GM21528 (cell line): Measurements from ENCODE around the gene CNGB1.
"Not testable (repeated sequence)": the region's sequence is repeated elsewhere in the genome, so short reads cannot be mapped to it uniquely, and the experiment has no call there.

Experiments used
- ATAC-seq: cut with Tn5 transposase; IDR thresholded peaks from one replicate; pipeline ENCODE4 v1.9.1; 2021; ENCODE audit warnings: mild to moderate bottlenecking, moderate library complexity; ENCODE audit not compliant: unreplicated experiment, low FRiP score

The CNGB1 gene

GRCh38 chr16:57871456-57871855, 99.5 kb downstream of the CNGB1 start:
- ATAC-seq: no peak

GRCh38 chr16:57870753-57871454, 100.0 kb downstream of the CNGB1 start:
- ATAC-seq: no peak

GRCh38 chr16:57868913-57869520, 101.9 kb downstream of the CNGB1 start:
- ATAC-seq: no peak

- no peak for ATAC-seq
Measured at GRCh38 chr16:57867000-57867561, 103.8 kb downstream of the CNGB1 start.

- no peak for ATAC-seq
Measured at GRCh38 chr16:57866529-57866918, 104.4 kb downstream of the CNGB1 start.

DNA sequence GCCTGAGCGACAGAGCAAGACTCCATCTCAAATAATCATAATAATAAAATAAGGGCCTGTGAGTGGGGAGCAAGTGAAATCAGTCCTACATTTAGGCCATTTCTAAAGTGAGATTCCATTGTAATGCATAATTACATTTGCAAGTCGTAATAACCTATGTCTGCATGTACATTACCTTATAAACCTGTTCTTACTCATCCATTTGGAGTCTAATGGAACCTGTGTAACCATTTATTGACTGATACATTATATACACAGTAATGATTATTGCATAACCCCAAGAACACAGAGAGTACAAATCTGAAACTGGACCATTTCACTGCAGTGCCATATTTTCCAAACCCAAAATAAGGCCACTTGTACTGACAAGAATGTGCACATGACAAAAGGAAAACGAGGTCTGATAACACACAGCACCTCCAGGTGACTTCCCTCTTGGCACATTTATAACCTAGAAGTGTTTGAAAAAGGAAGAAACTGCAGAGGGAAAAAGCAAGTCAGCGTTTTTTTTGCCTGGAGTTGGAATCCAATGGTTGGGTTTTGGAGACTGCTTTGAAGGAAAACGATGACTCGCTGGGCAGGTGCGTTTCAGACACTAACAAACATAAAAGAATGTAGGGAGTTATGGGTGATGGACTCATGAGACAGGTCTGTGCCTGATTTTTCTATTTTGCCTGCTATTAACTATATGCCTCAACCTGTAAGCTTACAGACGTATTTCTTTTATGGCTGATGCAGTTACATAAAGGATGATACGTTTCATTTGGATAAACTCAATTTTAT, 105.0 kb downstream of the CNGB1 start:
- no peak for ATAC-seq

GRCh38 chr16:57863434-57864160, 107.3 kb downstream of the CNGB1 start:
- no peak for ATAC-seq

DNA sequence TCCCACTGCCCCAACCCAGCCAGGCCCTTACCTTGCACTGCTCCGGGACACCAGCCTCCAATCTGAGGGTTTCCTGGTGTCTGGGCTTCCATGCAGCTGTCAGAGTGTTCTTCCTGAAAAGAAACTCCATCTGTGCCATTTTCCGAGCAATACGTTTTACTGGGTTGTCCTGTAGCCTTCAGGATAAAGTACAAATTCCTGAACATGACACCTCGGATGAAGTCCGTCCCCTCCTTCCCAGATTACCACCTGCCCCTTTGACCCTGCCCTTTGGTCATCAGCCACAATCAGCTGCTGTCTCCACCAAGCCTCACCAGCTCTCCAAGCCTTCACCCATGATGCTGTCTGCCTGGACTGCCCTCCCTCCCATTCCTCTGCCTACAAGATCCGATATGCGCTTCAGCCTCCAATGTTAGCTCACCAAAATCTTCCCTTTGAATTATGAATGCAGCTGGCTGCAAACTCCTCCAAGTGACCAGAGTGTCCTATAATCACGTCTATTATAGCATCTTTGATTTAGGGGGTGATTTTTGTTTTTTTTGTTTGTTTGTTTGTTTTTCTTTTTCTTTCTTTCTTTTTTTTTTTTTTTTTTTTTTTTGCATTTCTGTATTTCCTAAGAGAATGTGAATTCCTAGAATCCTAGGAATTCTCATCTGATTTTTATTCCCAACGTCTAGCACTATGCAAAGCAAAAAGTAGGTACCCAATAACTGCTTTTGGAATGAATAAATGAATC, 108.1 kb downstream of the CNGB1 start:
- no peak for ATAC-seq

- ATAC-seq: no peak
Measured at GRCh38 chr16:57859331-57859730, 111.6 kb downstream of the CNGB1 start.

GRCh38 chr16:57858635-57859034, 112.3 kb downstream of the CNGB1 start:
- no peak for ATAC-seq

DNA sequence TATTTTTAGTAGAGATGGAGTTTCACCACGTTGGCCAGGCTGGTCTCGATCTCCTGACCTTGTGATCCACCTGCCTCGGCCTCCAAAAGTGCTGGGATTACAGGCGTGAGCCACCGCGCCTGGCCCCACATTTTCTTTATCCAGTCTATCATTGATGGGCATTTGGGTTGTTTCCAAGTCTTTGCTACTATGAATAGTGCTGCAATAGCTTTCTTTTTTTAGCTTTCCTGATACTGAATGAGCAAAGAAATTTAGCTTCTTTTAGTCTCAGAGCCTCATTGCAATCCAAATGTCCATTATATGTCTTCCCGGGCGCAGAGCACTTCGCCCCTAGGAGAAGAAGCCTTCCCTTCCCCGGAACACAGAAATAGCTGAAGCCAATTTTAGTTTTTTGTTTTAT, 112.9 kb downstream of the CNGB1 start:
- ATAC-seq: not testable (repeated sequence)

DNA sequence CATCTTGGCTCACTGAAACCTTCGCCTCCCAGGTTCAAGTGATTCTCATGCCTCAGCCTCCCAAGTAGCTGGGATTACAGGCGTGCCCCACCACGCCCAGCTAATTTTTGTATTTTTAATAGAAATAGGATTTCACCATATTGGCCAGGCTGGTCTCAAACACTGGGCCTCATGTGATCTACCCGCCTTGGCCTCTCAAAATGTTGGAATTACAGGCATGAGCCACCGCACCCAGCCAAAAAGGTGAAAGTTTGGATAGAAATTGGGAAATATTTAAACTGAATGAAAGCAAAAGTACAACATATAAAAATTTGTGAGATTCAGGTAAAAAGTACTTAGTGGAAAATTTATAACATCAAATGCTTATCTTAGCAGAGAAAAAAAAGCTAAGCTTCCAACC, 115.7 kb downstream of the CNGB1 start:
- ATAC-seq: no peak

- ATAC-seq: no peak
Measured at GRCh38 chr16:57852189-57852588, 118.7 kb downstream of the CNGB1 start.

DNA sequence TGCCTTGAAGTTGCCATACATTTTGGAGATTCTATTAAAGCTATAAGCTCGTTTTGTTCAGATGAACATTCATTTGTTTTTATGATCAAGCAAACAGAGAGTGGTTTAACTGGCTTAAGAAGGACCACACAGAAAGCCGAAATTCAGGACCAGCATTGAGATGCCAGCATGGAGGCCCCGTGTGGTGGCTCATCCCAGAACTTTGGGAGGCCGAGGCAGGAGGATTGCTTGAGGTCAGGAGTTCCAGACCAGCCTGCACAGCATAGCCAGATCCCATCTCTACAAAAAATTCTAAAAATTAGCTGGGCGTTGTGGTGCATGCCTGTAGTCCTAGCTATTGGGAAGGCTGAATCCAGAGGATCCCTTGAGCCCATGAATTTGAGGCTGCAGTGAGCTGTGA, 122.7 kb downstream of the CNGB1 start:
- no peak for ATAC-seq

- ATAC-seq: not testable (repeated sequence)
Measured at GRCh38 chr16:57846931-57847330, 124.0 kb downstream of the CNGB1 start.

DNA sequence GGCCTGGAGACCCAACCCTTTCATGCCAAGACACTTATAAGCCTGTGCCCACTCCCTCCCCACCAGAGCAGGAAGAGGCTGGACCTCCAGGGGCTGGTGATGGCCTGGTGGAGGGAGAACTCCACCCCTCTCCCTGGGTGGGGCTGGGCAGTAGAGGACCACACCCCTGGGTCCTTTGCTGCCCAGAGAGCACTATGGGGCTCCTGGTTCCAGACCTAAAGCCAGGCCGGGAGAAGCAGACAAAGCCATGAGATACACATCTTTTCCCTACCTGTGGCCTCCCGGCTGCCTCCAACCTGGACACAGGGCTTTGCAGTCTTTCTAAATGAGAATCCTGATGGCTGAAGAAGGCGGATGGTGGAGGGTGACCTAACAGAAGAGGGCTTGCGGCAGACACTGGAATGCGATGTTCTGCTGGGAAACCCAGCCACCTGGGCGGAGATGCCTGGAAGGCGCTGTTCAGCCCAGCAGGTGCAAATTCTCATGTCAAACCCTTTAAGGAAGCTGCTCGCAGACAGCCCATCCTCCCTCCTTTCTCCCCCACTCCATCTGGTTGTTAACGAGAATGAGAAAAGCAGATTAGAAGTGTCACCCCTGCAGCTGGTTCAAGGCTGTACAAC, 124.7 kb downstream of the CNGB1 start:
- no peak for ATAC-seq

DNA sequence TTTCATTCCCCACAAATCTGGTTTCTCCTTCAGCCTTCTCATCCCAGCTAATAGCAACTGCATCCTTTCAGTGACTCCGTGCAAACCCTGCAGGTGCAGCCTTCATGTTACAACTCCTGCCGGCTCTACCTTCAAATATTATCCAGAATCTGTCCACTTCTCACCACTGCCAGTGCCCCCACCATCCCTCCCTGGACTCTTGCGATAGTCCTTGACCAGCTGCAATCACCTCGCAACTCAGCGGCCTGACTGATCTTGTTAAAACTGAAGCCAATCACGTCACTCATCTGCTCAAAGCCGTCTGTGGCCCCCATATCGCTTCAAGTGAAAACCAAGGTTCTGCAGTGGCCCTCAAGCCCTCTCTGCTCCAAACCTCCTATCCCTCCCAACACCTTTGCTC, 125.8 kb downstream of the CNGB1 start:
- no peak for ATAC-seq

DNA sequence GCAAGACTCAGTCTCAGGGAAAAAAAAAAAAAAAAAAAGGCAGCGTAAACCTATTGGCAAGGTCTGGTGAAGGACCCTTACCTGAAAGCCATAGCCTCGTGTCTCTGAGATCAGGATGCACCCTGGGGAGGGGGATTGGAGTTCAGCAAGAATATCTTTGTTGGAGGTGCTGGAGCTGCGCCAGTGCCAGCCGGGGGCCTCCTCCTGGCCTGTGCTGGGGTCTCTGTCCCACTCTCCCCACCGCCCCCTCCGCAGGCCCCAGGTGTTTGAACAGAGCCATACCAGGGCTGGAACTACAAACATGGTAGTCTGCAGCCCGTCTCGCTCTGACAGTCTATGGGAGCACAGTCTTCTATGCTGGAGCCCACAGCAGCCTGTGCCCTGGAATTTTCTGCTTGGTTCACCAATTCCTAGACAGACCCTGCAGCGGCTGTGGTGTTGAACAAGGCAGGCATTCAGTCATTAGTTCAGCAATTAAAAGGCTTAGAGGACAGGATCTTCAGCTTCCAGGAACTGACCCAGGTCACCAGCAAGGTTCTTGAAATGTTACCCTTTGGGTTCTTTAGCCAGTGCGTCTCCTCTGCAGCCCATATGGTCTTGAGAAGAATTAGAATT, 126.4 kb downstream of the CNGB1 start:
- ATAC-seq: no peak

GRCh38 chr16:57843400-57843799, 127.5 kb downstream of the CNGB1 start:
- no peak for ATAC-seq
